ENCODE results near the gene CYP24A1.

DNA sequence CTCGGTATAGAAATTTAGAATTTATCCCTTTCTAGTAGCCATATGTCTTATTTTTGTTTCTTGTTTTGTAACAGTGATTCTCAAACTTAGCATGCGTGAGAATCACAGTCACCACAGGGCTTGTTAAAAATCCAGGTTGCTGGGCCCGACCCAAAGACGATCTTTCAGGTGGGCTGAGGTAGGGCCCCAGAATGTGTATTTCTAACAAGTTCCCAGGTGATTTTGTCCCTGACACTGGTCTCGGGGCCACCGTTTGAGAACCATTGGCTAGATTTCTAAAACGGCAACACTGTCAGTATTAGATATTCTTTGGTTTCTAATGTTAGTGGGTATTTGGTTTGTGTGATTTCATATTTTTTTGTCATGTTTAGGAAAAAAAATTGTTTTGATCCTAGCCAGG, 44.0 kb upstream of the CYP24A1 start:
- TF ChIP-seq EP300 (IDR thresholded peaks at IDR 0.05; ENCODE audit: borderline replicate concordance in 1 of 2, low read depth in 2 of 2, low read length in 2 of 2) (no peak), TAF1 (IDR thresholded peaks at IDR 0.05; ENCODE audit: low read depth, low read length) (no peak), CTCF (IDR thresholded peaks at IDR 0.05; ENCODE audit: control extremely low read depth in 1 of 3, insufficient read depth in 1 of 3, low read depth in 1 of 3, low read length in 3 of 3) (no peak), JUND (IDR thresholded peaks at IDR 0.05; ENCODE audit: low read length) (no peak), EZH2 (IDR thresholded peaks at IDR 0.05; ENCODE audit: low read depth, low read length, severe bottlenecking) (no peak), CHD2 (IDR thresholded peaks at IDR 0.05; ENCODE audit: low read length) (no peak), SUZ12 (IDR thresholded peaks at IDR 0.05; ENCODE audit: low read length) (no peak), RAD21 (IDR thresholded peaks at IDR 0.05 in 1 of 2, conservative IDR thresholded peaks at IDR 0.05 in 1 of 2; ENCODE audit: low read depth in 2 of 2, low read length in 2 of 2) (no peak)
- TF ChIP-seq, protein P1, sequence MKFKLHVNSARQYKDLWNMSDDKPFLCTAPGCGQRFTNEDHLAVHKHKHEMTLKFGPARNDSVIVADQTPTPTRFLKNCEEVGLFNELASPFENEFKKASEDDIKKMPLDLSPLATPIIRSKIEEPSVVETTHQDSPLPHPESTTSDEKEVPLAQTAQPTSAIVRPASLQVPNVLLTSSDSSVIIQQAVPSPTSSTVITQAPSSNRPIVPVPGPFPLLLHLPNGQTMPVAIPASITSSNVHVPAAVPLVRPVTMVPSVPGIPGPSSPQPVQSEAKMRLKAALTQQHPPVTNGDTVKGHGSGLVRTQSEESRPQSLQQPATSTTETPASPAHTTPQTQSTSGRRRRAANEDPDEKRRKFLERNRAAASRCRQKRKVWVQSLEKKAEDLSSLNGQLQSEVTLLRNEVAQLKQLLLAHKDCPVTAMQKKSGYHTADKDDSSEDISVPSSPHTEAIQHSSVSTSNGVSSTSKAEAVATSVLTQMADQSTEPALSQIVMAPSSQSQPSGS (IDR thresholded peaks at IDR 0.05; ENCODE audit: low read length) = no peak
